Measurements from ENCODE around the gene ETV4. TPM values are rescaled to one million over a fixed set of nuclear protein-coding genes. Genes with fewer than 3 reads are reported as not detected.
A peak's percentile ranks its signal among the peaks of the same experiment; 100 is the strongest.

Gene ETV4
- total and polyA plus RNA-seq, 2 of the 13 experiments (the other 11 are each of a cell fraction or from before 2014, with no cell fraction given) = 128 to 330 TPM

- TF ChIP-seq YEATS2 (CRISPR knock-in tag; IDR thresholded peaks at IDR 0.05; ENCODE audit: borderline replicate concordance) (no peak), MYNN (CRISPR knock-in tag; IDR thresholded peaks at IDR 0.05; ENCODE audit: low read depth) (no peak), TRIM22 (IDR thresholded peaks at IDR 0.05) (no peak), REST (IDR thresholded peaks at IDR 0.05; ENCODE audit: borderline replicate concordance in 1 of 2, low read depth in 1 of 2, low read length in 2 of 2) (no peak), FOXK2 (IDR thresholded peaks at IDR 0.05) (no peak), MTERF4 (CRISPR knock-in tag; IDR thresholded peaks at IDR 0.05) (peak; percentile 74; the same call in 1 of the 2 replicates), POLR2AphosphoS2 (IDR thresholded peaks at IDR 0.05; ENCODE audit: low read depth, low read length) (no peak), ARID5B (CRISPR knock-in tag; IDR thresholded peaks at IDR 0.05) (peak; percentile 68; the same call in 1 of the 2 replicates), ZNF160 (CRISPR knock-in tag; IDR thresholded peaks at IDR 0.05) (no peak), ZNF10 (CRISPR knock-in tag; IDR thresholded peaks at IDR 0.05; ENCODE audit: borderline replicate concordance, low read depth) (no peak), KDM5A (IDR thresholded peaks at IDR 0.05; ENCODE audit: borderline replicate concordance, low read length) (no peak), FIP1L1 (IDR thresholded peaks at IDR 0.05; ENCODE audit: borderline replicate concordance, insufficient read depth, low read depth, low read length) (no peak), ARHGAP35 (CRISPR knock-in tag; IDR thresholded peaks at IDR 0.05; ENCODE audit: borderline replicate concordance) (no peak), NFKB2 (CRISPR knock-in tag; IDR thresholded peaks at IDR 0.05; ENCODE audit: borderline replicate concordance) (no peak; the same call in 1 of the 2 replicates)
Observed at GRCh38 chr17:43578699-43579565, 32.8 kb upstream of the ETV4 start (continued).
